DLD1 (cell line): ENCODE results near the gene RGS19.

Source experiments
- in situ Hi-C: cut with HindIII; loops from 2 replicates; pipeline ENCODE4 v1.10.0; 2017; ENCODE audit warnings: low sequenced_read_pairs

RGS19 gene

GRCh38 chr20:64065062-64065973 is 14.0 kb downstream of the RGS19 start:
- in situ Hi-C loops = no loop called here

- in situ Hi-C loops = no loop called here
Measured at GRCh38 chr20:64064145-64064698, 15.1 kb downstream of the RGS19 start.

- in situ Hi-C loops = no loop called here
Measured at GRCh38 chr20:64063389-64064144, 15.8 kb downstream of the RGS19 start.

- in situ Hi-C loops = no loop called here
Measured at GRCh38 chr20:64062596-64063388, 16.5 kb downstream of the RGS19 start, which contains the start of gene TCEA2. TSS of gene TCEA2 (plus strand) at chr20:64063198. CDS start at chr20:64063313, 115 bp downstream.

- in situ Hi-C loops = no loop called here
Measured at GRCh38 chr20:64062276-64062595, 17.1 kb downstream of the RGS19 start.

GRCh38 chr20:64058536-64058935 is 20.8 kb downstream of the RGS19 start:
- in situ Hi-C loops = no loop called here

GRCh38 chr20:64057628-64058498 is 21.5 kb downstream of the RGS19 start:
- in situ Hi-C loops = no loop called here

- in situ Hi-C loops = no loop called here
Measured at GRCh38 chr20:64056889-64057627, 22.3 kb downstream of the RGS19 start.

- in situ Hi-C loops = no loop called here
Measured at GRCh38 chr20:64056639-64056888, 22.8 kb downstream of the RGS19 start.

GRCh38 chr20:64055893-64056638 is 23.3 kb downstream of the RGS19 start:
- in situ Hi-C loops = no loop called here

- in situ Hi-C loops = no loop called here
Measured at GRCh38 chr20:64055396-64055892, 23.9 kb downstream of the RGS19 start.

- in situ Hi-C loops = no loop called here
Measured at GRCh38 chr20:64053841-64054661, 25.3 kb downstream of the RGS19 start.

- in situ Hi-C loops = no loop called here
Measured at GRCh38 chr20:64052987-64053840, 26.1 kb downstream of the RGS19 start.

- in situ Hi-C loops = no loop called here
Measured at GRCh38 chr20:64052326-64052722, 27.0 kb downstream of the RGS19 start.

GRCh38 chr20:64051561-64052325 is 27.6 kb downstream of the RGS19 start:
- in situ Hi-C loops = no loop called here

- in situ Hi-C loops = no loop called here
Measured at GRCh38 chr20:64051033-64051452, 28.3 kb downstream of the RGS19 start.
